ENCODE data around the gene MYO10. TPM values are rescaled to one million over a fixed set of nuclear protein-coding genes. Genes with fewer than 3 reads are reported as not detected.

Gene MYO10
- total RNA-seq, 2 experiments from 2014 or later, result 0.03 to 1.7 TPM

DNA sequence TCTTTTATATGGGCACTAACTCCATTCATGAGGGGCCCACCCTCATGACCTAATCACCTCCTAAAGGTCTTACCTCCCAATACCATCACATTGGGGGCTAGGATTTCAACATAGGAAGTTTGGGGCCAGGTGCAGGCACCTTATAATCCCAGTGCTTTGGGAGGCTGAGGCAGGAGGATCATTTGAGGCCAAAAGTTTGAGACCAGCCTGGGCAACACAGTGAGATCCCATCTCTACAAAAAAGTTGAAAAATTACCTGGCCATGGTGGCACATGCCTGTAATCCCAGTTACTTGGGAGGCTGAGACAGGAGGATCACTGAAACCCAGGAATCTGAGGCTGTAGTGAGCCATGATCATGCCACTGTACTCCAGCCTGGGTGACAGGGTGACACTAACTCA lies 76.7 kb downstream of the MYO10 start:
- H3K79me2 ChIP-seq (ENCODE audit: insufficient read depth, low read depth, low read length), result no peaks in the 10 kb centered on the region
- CTCF ChIA-PET (ENCODE audit: unreplicated experiment), result interaction anchor here (0.6 kb wide), 1 partner anchor 19 kb away, joined by 3 read pairs; no protein-coding TSS in a partner anchor
- no TSS peak for BruUV-seq (replicated peaks)

GRCh38 chr5:16858151-16858550 lies 77.9 kb downstream of the MYO10 start:
- Histone ChIP-seq H4K20me1 (ENCODE audit: insufficient read depth, low read length) (no peaks in the 10 kb centered on the region), H3K9me2 (ENCODE audit: insufficient read depth, low read length) (no peaks in the 10 kb centered on the region), H3K4me3 (ENCODE audit: low read depth, low read length, poor library complexity, severe bottlenecking) (no peak overlapping the region), H3K36me3 (ENCODE audit: insufficient read depth, low read length) (no peaks in the 10 kb centered on the region), H2AFZ (ENCODE audit: low read length) (no peak overlapping the region), H3K4me1 (ENCODE audit: insufficient read depth, low read length, poor library complexity, severe bottlenecking) (no peaks in the 10 kb centered on the region), H3K79me2 (ENCODE audit: insufficient read depth, low read depth, low read length) (no peaks in the 10 kb centered on the region), H3K27ac (ENCODE audit: low read depth, low read length, poor library complexity, severe bottlenecking) (no peak overlapping the region), H3K4me2 (ENCODE audit: low read length) (no peak overlapping the region), H3K9me3 (ENCODE audit: low read length) (no peaks in the 10 kb centered on the region)
- BruUV-seq (replicated peaks), result no TSS peak
- ChIA-PET CTCF (ENCODE audit: unreplicated experiment) (no interaction called here), POLR2A (interaction anchor here (0.7 kb wide), 1 partner anchor 16 kb away, joined by 3 read pairs; no protein-coding TSS in a partner anchor)
- no peak for TF ChIP-seq EZH2phosphoT487 (IDR thresholded peaks at IDR 0.05; ENCODE audit: borderline replicate concordance, low read depth, low read length)
- TF ChIP-seq, protein P1, sequence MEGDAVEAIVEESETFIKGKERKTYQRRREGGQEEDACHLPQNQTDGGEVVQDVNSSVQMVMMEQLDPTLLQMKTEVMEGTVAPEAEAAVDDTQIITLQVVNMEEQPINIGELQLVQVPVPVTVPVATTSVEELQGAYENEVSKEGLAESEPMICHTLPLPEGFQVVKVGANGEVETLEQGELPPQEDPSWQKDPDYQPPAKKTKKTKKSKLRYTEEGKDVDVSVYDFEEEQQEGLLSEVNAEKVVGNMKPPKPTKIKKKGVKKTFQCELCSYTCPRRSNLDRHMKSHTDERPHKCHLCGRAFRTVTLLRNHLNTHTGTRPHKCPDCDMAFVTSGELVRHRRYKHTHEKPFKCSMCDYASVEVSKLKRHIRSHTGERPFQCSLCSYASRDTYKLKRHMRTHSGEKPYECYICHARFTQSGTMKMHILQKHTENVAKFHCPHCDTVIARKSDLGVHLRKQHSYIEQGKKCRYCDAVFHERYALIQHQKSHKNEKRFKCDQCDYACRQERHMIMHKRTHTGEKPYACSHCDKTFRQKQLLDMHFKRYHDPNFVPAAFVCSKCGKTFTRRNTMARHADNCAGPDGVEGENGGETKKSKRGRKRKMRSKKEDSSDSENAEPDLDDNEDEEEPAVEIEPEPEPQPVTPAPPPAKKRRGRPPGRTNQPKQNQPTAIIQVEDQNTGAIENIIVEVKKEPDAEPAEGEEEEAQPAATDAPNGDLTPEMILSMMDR (conservative IDR thresholded peaks at IDR 0.05; ENCODE audit: low read length), result no peak
- intact Hi-C loops (cut with micrococcal nuclease; ENCODE audit: unreplicated experiment), result no loop called here
- no peak for DNase-seq (ENCODE audit: low spot score)

More for the DNA sequence above, 76.7 kb downstream of the MYO10 start:
- Histone ChIP-seq H3K4me2 (ENCODE audit: low read length) (no peak overlapping the region), H3K9me3 (ENCODE audit: low read length) (no peaks in the 10 kb centered on the region), H3K4me3 (ENCODE audit: low read depth, low read length, poor library complexity, severe bottlenecking) (no peak overlapping the region), H3K36me3 (ENCODE audit: insufficient read depth, low read length) (no peaks in the 10 kb centered on the region), H2AFZ (ENCODE audit: low read length) (no peak overlapping the region), H3K4me1 (ENCODE audit: insufficient read depth, low read length, poor library complexity, severe bottlenecking) (no peaks in the 10 kb centered on the region), H4K20me1 (ENCODE audit: insufficient read depth, low read length) (no peaks in the 10 kb centered on the region), H3K27ac (ENCODE audit: low read depth, low read length, poor library complexity, severe bottlenecking) (no peak overlapping the region), H3K9me2 (ENCODE audit: insufficient read depth, low read length) (no peaks in the 10 kb centered on the region)
- DNase-seq (ENCODE audit: low spot score), result no peak
- no peak for TF ChIP-seq EZH2phosphoT487 (IDR thresholded peaks at IDR 0.05; ENCODE audit: borderline replicate concordance, low read depth, low read length)
- TF ChIP-seq, protein P1 (conservative IDR thresholded peaks at IDR 0.05; ENCODE audit: low read length), result no peak
- POLR2A ChIA-PET, result interaction anchor here (0.6 kb wide), 1 partner anchor 12 kb away, joined by 4 read pairs; no protein-coding TSS in a partner anchor
- intact Hi-C loops (cut with micrococcal nuclease; ENCODE audit: unreplicated experiment), result no loop called here

GRCh38 chr5:16857635-16858034 lies 78.5 kb downstream of the MYO10 start:
- CTCF ChIA-PET (ENCODE audit: unreplicated experiment), result no interaction called here
- no peaks in the 10 kb centered on the region for H3K36me3 ChIP-seq (ENCODE audit: insufficient read depth, low read length)
- no peak overlapping the region for H2AFZ ChIP-seq (ENCODE audit: low read length)
- POLR2A ChIA-PET, result no interaction called here
- TF ChIP-seq, protein P1 (conservative IDR thresholded peaks at IDR 0.05; ENCODE audit: low read length), result no peak
- TF ChIP-seq EZH2phosphoT487 (IDR thresholded peaks at IDR 0.05; ENCODE audit: borderline replicate concordance, low read depth, low read length), result no peak
- no peaks in the 10 kb centered on the region for H3K79me2 ChIP-seq (ENCODE audit: insufficient read depth, low read depth, low read length)
- intact Hi-C loops (cut with micrococcal nuclease; ENCODE audit: unreplicated experiment), result no loop called here
- H3K9me2 ChIP-seq (ENCODE audit: insufficient read depth, low read length), result no peaks in the 10 kb centered on the region
- no peaks in the 10 kb centered on the region for H3K9me3 ChIP-seq (ENCODE audit: low read length)
- H3K4me2 ChIP-seq (ENCODE audit: low read length), result no peak overlapping the region
- no peaks in the 10 kb centered on the region for H4K20me1 ChIP-seq (ENCODE audit: insufficient read depth, low read length)
- no TSS peak for BruUV-seq (replicated peaks)
- DNase-seq (ENCODE audit: low spot score), result no peak
- no peak overlapping the region for H3K27ac ChIP-seq (ENCODE audit: low read depth, low read length, poor library complexity, severe bottlenecking)
- no peak overlapping the region for H3K4me3 ChIP-seq (ENCODE audit: low read depth, low read length, poor library complexity, severe bottlenecking)
- no peaks in the 10 kb centered on the region for H3K4me1 ChIP-seq (ENCODE audit: insufficient read depth, low read length, poor library complexity, severe bottlenecking)

Data from OCI-LY7 (cell line).